Spleen (tissue), 11 donors: ENCODE results near the gene APOBEC3F. TPM values are rescaled to one million over a fixed set of nuclear protein-coding genes. Genes with fewer than 3 reads are reported as not detected.
A peak's percentile ranks its signal among the peaks of the same experiment; 100 is the strongest.
"Not testable (repeated sequence)": the region's sequence is repeated elsewhere in the genome, so short reads cannot be mapped to it uniquely, and the experiment has no call there.

ENCODE experiments used
- DNase-seq: peaks from one replicate; pipeline ENCODE4 v3.0.0-alpha.2; 2020
- H3K27ac ChIP-seq, 8 donors: fragments of 200-600 bp; sonication (generic) in 7 of 8; 1 replicate in 4 of 8; 2 replicates in 4 of 8; pipeline versions ENCODE4 v1.5.0 to v1.8.0; 2016 to 2021; ENCODE audit warnings: inconsistent platforms in 4 of 8, mild to moderate bottlenecking in 4 of 8, moderate library complexity in 1 of 8
- H3K27me3 ChIP-seq, 7 donors: fragments of 200-600 bp; sonication (generic) in 6 of 7; replicated peaks in 1 of 7; 1 replicate in 4 of 7; 2 replicates in 3 of 7; pipeline versions ENCODE4 v1.5.0 to v1.8.0; 2016 to 2021; ENCODE audit warnings: inconsistent platforms in 3 of 7, mild to moderate bottlenecking in 1 of 7
- H3K36me3 ChIP-seq, 6 donors: fragments of 200-600 bp; sonication (generic) in 5 of 6; 1 replicate in 4 of 6; 2 replicates in 2 of 6; pipeline versions ENCODE4 v1.5.0 to v1.8.0; 2016 to 2021; ENCODE audit warnings: inconsistent platforms in 2 of 6
- H3K4me1 ChIP-seq, 6 donors: fragments of 200-600 bp; sonication (generic) in 5 of 6; 1 replicate in 3 of 6; 2 replicates in 3 of 6; pipeline versions ENCODE4 v1.5.0 to v1.8.0; 2016 to 2021; ENCODE audit warnings: inconsistent platforms in 3 of 6
- H3K4me3 ChIP-seq, 8 donors: fragments of 200-600 bp; sonication (generic) in 7 of 8; 1 replicate in 4 of 8; 2 replicates in 4 of 8; pipeline versions ENCODE4 v1.5.0 to v1.8.0; 2016 to 2021; ENCODE audit warnings: inconsistent platforms in 4 of 8, mild to moderate bottlenecking in 4 of 8, moderate library complexity in 2 of 8
- H3K9me3 ChIP-seq, 8 donors: fragments of 200-600 bp; sonication (generic) in 7 of 8; 1 replicate in 4 of 8; 2 replicates in 4 of 8; pipeline versions ENCODE4 v1.5.0 to v1.8.0; 2016 to 2021; ENCODE audit warnings: inconsistent platforms in 4 of 8
- CTCF ChIP-seq, 11 experiments: fragments of 200-600 bp in 7 of 11; fragments of 450-650 bp in 4 of 11; sonication (generic) in 4 of 11; IDR thresholded peaks in 8 of 11; conservative IDR thresholded peaks in 3 of 11; 1 replicate in 7 of 11; 2 replicates in 4 of 11; pipeline versions ENCODE4 v1.4.0 to v1.8.0; 2016 to 2021; ENCODE audit warnings: antibody characterized with exemption in 11 of 11, inconsistent platforms in 4 of 11, mild to moderate bottlenecking in 1 of 11
- POLR2A ChIP-seq, 3 donors: fragments of 450-650 bp; IDR thresholded peaks; one replicate each; pipeline ENCODE4 v1.5.1; 2017; ENCODE audit warnings: antibody characterized with exemption in 3 of 3, mild to moderate bottlenecking in 1 of 3
- POLR2AphosphoS5 ChIP-seq, 3 donors: sonication (generic); formaldehyde crosslinking; IDR thresholded peaks; one replicate each; pipeline ENCODE4 v1.5.1; 2017; ENCODE audit warnings: antibody characterized with exemption in 3 of 3
- WGBS, 5 donors: extraction: QIAGEN DNeasy Blood & Tissue Kit in 3 of 5; methylation state at CpG; one replicate each; pipeline versions ENCODE4 v1.1.5 to v1.1.7; 2013 to 2018; 5-methylcytosine and 5-hydroxymethylcytosine counted together
- intact Hi-C: fragments of 100-400 bp; cut with DNase I; formaldehyde crosslinking; loops from one replicate; pipeline ENCODE4 v1.15.0; 2023; ENCODE audit warnings: low total_unique reads
- polyA plus RNA-seq, 3 donors: library from polyadenylated mRNA; stranded (reverse); fragments of 200-250 nt; gene quantifications; one replicate each; pipeline ENCODE4 v1.2.1, GENCODE V29; 2013
- total RNA-seq, 7 donors: library from RNA; depleted of rRNA in 3 of 7; stranded (reverse); fragments of >200 nt in 3 of 7; fragmentation: NEBNext Ultra II Directional in 4 of 7; extraction: Animal tissue kit (Norgen Biotek cat#: 25700) in 4 of 7; gene quantifications; one replicate each; pipeline versions ENCODE4 v1.1.0 to v1.2.1, GENCODE V29; 2016 to 2021
- donor health status: healthy with polysubstance abuse.
- donor health status: DM: no; HTN: no; CAD: no; lungs with moderate emphysema.
- donor health status: DM: no; HTN: no; CAD: no.
- donor health status: Bipolar disorder and iron deficiency.
- donor health status: healthy.
- donor health status: DM: no; HTN: no; CAD: no.
- donor health status: DM: yes; HTN: yes; CAD: no.

APOBEC3F gene
- total and polyA plus RNA-seq, 10 donors = 5.4 to 31.5 (median 15.7) TPM

DNA sequence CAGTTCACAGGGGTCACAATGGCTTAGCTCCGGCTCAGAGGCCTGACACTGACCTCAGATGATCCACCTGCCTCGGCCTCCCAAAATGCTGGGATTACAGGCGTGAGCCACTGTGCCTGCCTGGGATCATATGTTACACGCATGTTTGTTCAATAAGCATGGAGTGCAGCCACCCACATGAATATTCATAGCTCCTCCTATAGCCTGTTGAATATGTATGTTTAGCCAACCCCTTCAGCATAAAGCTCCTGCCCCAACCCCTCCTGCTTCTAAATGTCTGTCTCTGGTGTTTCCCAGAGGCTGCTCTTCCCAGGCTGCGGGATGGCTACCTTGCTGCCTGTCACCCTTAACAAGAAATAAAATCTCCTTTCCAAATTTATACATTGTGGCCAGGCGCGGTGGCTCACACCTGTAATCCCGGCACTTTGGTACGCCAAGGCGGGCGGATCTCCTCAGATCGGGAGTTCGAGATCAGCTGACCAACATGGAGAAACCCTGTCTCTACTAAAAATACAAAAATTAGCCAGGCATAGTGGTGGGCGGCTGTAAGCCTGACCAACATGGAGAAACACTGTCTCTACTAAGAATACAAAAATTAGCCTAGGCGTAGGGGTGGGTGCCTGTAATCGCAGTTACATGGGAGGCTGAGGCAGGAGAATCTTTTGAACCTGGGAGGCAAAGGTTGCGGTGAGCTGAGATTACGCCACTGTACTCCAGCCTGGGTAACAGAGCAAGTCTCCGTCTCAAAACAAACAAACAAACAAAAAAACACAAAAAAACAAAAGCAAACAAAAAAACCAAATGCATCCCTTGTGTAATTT is 1.1 kb upstream of the APOBEC3F start:
- no peaks in the 10 kb centered on the region for H3K27me3 ChIP-seq
- intact Hi-C loops = no loop called here
- peaks cover 0 to 19% (median 7%) of the 10 kb centered on the region in 6 donors for H3K36me3 ChIP-seq
- H3K9me3 ChIP-seq = no peaks in the 10 kb centered on the region
- WGBS, 5 donors = 89 to 95% (median 93%) methylated on average over 18 to 19 of the region's 19 CpGs
- no peak for DNase-seq
- H3K27ac ChIP-seq = peak overlapping the region; percentile 51 to 97 (median 90)
- H3K4me1 ChIP-seq = peaks cover 12 to 62% (median 27%) of the 10 kb centered on the region in 6 donors
- H3K4me3 ChIP-seq = peak overlapping the region in 4 of 8 donors; percentile 58 to 76 (median 66)
- TF ChIP-seq POLR2A (IDR thresholded peaks at IDR 0.05) (no peak), CTCF (IDR thresholded peaks at IDR 0.05 in 8 of 11, conservative IDR thresholded peaks at IDR 0.05 in 3 of 11) (no peak), POLR2AphosphoS5 (IDR thresholded peaks at IDR 0.05) (no peak)

DNA sequence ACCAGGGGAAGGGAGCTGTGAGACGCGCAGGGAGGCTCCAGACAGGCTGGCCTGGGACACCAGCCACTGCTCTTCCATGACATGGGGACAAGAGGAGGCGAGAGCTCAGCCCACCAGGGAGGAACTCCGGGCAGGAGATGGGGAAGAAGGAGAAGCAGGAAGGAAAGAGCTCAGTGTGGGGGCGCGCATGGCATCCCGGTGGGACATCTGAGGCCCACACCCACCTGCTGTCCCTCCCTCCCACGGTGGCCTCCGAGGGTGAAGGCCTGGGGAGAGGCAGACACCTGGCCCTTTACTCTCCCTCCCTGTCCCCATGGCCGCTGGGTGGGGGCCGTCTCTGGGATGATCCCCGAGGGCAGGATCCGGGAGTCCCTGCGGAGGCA is 518 bp upstream of the APOBEC3F start:
- H3K36me3 ChIP-seq = peaks cover 0 to 22% (median 7%) of the 10 kb centered on the region in 6 donors
- intact Hi-C loops, H3K9me3 ChIP-seq, DNase-seq, H3K27me3 ChIP-seq: not testable (repeated sequence)
- H3K27ac ChIP-seq = peak overlapping the region; percentile 51 to 97 (median 90)
- peak overlapping the region in 7 of 8 donors; percentile 54 to 76 (median 60) for H3K4me3 ChIP-seq
- WGBS, 5 donors = 22 to 36% (median 25%) methylated on average over 7 to 10 of the region's 14 CpGs
- peaks cover 12 to 67% (median 29%) of the 10 kb centered on the region in 6 donors for H3K4me1 ChIP-seq

GRCh38 chr22:39041908-39042307 is 1.2 kb downstream of the APOBEC3F start:
- peaks cover 0 to 35% (median 8%) of the 10 kb centered on the region in 6 donors for H3K36me3 ChIP-seq
- no peak for DNase-seq
- no peaks in the 10 kb centered on the region for H3K27me3 ChIP-seq
- intact Hi-C loops = no loop called here
- peak overlapping the region in 7 of 8 donors; percentile 85 to 97 (median 91) for H3K27ac ChIP-seq
- peaks cover 12 to 66% (median 41%) of the 10 kb centered on the region in 6 donors for H3K4me1 ChIP-seq
- TF ChIP-seq CTCF (IDR thresholded peaks at IDR 0.05 in 8 of 11, conservative IDR thresholded peaks at IDR 0.05 in 3 of 11) = no peak
- no peak for TF ChIP-seq POLR2AphosphoS5 (IDR thresholded peaks at IDR 0.05)
- no peak for TF ChIP-seq POLR2A (IDR thresholded peaks at IDR 0.05)
- H3K9me3 ChIP-seq = no peaks in the 10 kb centered on the region
- peak overlapping the region in 4 of 8 donors; percentile 58 to 76 (median 66) for H3K4me3 ChIP-seq
- WGBS, 5 donors = 87 to 95% (median 92%) methylated on average over 7 of the region's 7 CpGs

DNA sequence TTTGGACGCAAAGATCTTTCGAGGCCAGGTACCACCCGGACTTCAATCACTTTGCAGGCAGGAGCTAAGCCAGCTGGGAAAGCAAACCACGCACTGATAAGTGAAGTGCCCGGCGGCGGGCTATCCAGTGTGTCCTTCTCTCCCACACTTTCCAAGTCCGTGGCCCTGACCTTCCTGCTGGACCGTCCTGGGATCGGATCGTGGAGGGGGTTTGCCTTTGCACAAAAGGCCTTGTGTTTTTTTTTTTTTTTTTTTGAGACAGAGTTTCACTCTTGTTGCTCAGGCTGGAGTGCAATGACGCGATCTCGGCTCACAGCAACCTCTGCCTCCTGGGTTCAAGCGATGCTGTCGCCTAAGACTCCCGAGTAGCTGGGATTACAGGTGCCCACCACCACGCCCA is 2.4 kb downstream of the APOBEC3F start:
- intact Hi-C loops, DNase-seq, H3K4me3 ChIP-seq, H3K27me3 ChIP-seq, H3K9me3 ChIP-seq: not testable (repeated sequence)
- H3K36me3 ChIP-seq = peaks cover 0 to 35% (median 8%) of the 10 kb centered on the region in 6 donors
- H3K4me1 ChIP-seq = peaks cover 12 to 72% (median 41%) of the 10 kb centered on the region in 6 donors
- WGBS, 5 donors = 75 to 94% (median 87%) methylated on average over 13 to 18 of the region's 18 CpGs
- H3K27ac ChIP-seq = peak overlapping the region in 1 of 8 donors; percentile 94

GRCh38 chr22:39045136-39045535 is 4.5 kb downstream of the APOBEC3F start:
- peaks cover 12 to 65% (median 35%) of the 10 kb centered on the region in 6 donors for H3K4me1 ChIP-seq
- DNase-seq, H3K27me3 ChIP-seq, H3K9me3 ChIP-seq, H3K4me3 ChIP-seq, intact Hi-C loops: not testable (repeated sequence)
- peak overlapping the region in 4 of 8 donors; percentile 15 to 69 (median 28) for H3K27ac ChIP-seq
- H3K36me3 ChIP-seq = peaks cover 0 to 35% (median 8%) of the 10 kb centered on the region in 6 donors
- peak; percentile 2 to 31 (median 29) for TF ChIP-seq POLR2AphosphoS5 (IDR thresholded peaks at IDR 0.05)
- 73 to 87% (median 76%) methylated on average over 14 of the region's 14 CpGs for whole genome bisulfite sequencing, 5 donors

GRCh38 chr22:39049486-39049885 is 8.8 kb downstream of the APOBEC3F start:
- DNase-seq, H3K9me3 ChIP-seq, H3K4me3 ChIP-seq, H3K27me3 ChIP-seq, intact Hi-C loops, H3K27ac ChIP-seq: not testable (repeated sequence)
- Histone ChIP-seq H3K4me1 (peaks cover 0 to 43% (median 19%) of the 10 kb centered on the region in 6 donors), H3K36me3 (peaks cover 0 to 16% (median 3%) of the 10 kb centered on the region in 6 donors)
- 91 to 95% (median 93%) methylated on average over 7 of the region's 7 CpGs for WGBS, 5 donors
